NCI-H526 treated with DMSO at 0.1 percent for 48 hours (cell line): ENCODE data around the gene CCDC142.
"Not testable (repeated sequence)": the region's sequence is repeated elsewhere in the genome, so short reads cannot be mapped to it uniquely, and the experiment has no call there.

Experiments used
- DNase-seq: peaks from one replicate; lab custom pipeline; 2025; lab: John Stamatoyannopoulos, UW

CCDC142 gene

GRCh38 chr2:74499267-74499939 lies 16.6 kb upstream of the CCDC142 start, which contains the start of gene LBX2:
Gene LBX2, minus strand, starts transcription at chr2:74499603. Its CDS starts 66 bp downstream, at chr2:74499537.
- no peak for DNase-seq

GRCh38 chr2:74498500-74499266 lies 15.9 kb upstream of the CCDC142 start:
- DNase-seq = no peak

- no peak for DNase-seq
Measured at GRCh38 chr2:74497777-74498499, 15.1 kb upstream of the CCDC142 start.

DNA sequence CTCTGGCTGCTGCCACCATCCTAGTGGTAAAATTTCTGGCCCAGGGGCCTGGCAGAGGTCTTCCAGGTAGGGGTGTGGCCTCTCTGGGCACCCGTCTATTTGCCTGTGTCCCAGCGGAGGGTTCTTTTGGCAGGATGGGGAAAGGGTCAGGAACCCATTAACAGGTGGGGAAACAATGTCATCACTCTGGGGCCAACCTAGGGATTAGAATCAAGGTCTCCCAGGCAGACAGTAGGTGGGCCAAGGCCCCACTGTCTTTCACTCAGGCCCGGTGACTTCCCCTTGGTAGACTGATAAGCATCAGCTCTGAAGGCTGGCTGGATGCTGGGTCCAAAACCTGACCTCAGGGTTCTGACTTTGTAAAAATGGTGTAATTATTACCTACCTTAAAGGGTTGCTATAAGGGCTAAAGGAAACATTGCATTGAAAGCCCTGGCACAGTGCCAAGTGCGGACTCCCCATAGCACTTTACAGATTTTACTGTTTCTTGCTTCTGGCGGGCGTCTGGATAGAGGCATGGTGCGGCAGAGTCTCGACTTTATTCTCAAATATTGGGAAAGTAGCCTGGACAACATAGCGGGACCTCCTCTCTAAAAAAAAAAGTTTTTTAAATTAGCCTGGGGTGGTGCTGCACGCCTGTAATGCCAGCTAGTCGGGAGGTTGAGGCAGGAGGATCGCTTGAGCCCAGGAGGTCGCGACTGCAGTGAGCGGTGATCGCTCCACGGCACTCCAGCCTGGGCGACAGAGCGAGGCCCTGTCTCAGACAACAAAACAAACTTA lies 14.4 kb upstream of the CCDC142 start:
- no peak for DNase-seq

DNA sequence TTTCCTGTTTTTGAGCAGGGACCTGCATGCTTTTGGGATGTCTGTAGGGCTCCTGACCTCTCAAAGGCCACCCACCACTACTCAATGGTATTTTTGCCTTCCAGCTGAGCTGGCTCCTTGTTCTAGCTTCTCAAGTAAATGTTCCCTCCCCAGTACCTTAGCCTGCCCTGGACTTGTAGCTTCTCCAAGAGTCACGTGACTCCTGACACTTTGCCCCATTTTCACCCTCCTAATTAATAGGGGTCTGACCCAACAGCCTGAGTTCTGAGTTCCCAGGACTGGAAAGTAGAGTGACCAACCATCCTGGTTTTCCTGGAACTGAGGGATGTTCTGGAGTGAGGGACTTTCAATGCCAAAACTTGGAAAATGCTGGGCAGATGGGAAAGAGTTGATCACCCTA lies 12.6 kb upstream of the CCDC142 start:
- DNase-seq = no peak

GRCh38 chr2:74493546-74493945 lies 10.7 kb upstream of the CCDC142 start:
- no peak for DNase-seq

- DNase-seq = no peak
Measured at GRCh38 chr2:74491648-74492544, 9.1 kb upstream of the CCDC142 start.

DNA sequence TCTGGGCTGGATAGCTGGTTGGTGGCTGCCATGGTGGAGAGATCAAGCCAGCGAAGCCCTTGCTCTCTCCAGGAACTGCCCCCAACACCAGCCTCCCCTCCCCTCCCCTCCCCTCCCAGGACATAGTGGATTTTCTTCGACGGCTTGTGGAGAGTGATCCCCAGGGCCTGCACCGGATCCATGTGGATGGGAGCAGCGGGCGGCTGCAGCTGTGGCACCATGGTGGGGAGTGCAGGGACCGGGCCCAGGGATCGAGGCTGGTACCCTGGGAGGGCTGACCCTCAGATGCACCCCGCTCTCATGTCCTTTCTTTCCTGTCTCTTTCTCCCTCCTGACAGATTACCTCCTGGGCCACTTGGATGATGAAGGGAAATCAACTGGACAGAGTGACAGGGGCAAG lies 7.1 kb upstream of the CCDC142 start:
- no peak for DNase-seq

GRCh38 chr2:74488643-74489481 lies 6.1 kb upstream of the CCDC142 start:
- DNase-seq = no peak

DNA sequence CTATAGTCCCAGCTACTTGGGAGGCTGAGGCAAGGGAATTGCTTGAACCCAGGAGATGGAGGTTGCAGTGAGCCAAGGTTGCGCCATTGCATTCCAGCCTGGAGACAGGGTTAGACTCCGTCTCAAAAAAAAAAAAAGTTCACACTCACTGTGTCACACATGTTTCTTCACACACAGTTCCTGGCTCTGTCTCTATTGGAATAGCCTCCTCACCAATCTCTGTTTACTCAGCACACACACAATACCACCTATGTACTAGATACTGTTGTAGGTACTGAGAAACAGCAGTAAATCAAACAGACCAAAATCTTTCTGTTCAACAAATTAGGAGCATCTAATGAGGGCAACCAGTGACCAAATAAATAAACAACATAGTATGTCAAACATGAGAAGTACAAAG lies 3.3 kb upstream of the CCDC142 start:
- no peak for DNase-seq

- DNase-seq = not testable (repeated sequence)
Measured at GRCh38 chr2:74483675-74484164, 922 bp upstream of the CCDC142 start.

GRCh38 chr2:74481961-74482800 lies 617 bp downstream of the CCDC142 start:
- DNase-seq = no peak

- DNase-seq = no peak
Measured at GRCh38 chr2:74481431-74481830, 1.4 kb downstream of the CCDC142 start.

DNA sequence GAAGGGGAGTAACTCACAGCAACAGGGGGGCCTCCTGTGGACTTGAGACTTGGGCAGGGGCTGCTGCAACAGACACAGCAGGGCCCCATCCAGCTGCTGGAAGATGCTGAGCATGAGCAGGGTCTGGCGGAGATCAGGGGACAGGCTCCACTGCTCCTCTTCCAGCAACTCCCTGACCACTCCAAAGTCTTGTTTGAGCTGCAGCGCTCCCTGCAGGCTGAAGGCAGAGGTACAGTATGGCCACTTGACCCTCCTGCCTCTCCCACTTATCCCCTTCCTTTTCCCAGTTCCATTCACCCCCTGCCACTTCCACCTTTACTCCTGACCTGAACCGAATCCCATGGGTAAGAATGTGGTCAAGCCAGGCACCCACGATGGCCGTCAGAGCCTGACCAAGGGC lies 7.9 kb downstream of the CCDC142 start:
- DNase-seq = no peak

- no peak for DNase-seq
Measured at GRCh38 chr2:74474481-74474880, 8.3 kb downstream of the CCDC142 start.

DNA sequence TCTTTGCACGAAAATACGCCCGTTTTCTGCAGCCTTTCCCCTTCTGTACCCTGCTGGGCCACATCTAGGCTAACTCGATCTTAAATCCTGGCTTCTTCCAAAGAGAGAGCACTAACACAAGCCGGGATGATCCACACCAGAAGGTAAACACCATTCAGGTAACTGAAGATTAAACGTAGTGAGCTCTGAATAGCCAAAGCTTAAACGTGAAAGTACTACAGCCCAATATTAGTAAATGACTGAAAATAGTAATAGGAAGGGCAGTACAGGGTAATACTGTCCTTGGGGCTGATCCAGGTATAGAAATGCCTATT lies 9.9 kb downstream of the CCDC142 start:
- no peak for DNase-seq

DNA sequence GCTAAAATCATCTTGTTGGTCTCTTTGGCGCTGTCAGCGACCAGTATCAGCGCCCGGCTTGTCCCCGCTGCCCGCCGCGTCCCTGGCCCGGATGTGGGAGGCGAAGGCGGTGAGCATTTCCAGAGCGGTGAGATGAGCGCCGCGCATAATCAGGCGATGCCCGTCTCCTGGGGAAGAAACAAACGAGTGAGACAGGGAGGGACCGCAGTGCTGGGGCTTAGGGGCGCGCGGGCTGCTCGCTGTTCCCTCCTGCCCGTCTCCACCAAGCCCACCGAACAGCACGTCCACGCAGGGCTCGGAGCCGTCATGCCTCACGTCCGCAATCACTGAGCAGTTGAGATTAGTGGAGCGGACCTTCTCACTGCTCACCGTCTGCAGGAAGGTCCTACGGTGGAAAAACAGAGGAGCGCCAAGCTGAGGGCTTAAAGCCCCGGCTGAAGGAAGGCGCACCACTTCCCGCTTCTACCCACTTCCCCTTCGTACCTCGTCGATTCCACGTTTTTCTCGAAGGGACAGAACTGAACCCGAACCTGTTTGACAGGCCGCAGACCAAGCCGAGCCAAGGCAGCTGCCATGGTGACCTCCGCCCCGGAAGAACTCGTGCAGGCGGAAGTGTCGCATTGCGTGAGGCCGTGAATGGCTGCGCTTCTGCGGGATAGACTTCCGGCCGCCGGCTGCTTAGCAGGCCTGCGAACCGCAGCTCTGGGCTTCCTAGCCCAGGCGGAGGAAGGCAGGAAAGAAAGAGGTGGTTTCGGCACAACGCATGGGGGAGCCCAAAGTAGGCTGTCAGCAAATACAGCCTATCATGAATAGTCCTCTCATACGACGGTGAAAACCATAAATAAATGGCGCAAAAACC lies 10.5 kb downstream of the CCDC142 start, which contains the start of gene MRPL53:
Gene MRPL53 (minus strand): TSS at position 595 of the 859 bp plus-strand sequence. CDS start 20 bp downstream, at position 575.
- DNase-seq = peak; percentile 71
